Fibroblast of the aortic adventitia (primary cell): ENCODE results near the gene EPHA4. TPM values are rescaled to one million over a fixed set of nuclear protein-coding genes. Genes with fewer than 3 reads are reported as not detected.
A peak's percentile ranks its signal among the peaks of the same experiment; 100 is the strongest.

Experiments
- DNase-seq: peaks from one replicate; pipeline ENCODE4 v3.0.0-alpha.2; 2010; ENCODE audit warnings: low read depth
- H3K4me3 ChIP-seq: 2 replicates; pipeline ENCODE4 v1.5.1; 2011; ENCODE audit warnings: low read depth, mild to moderate bottlenecking, control low read depth, low read length, moderate library complexity
- CTCF ChIP-seq: IDR thresholded peaks from 2 replicates; pipeline ENCODE4 v1.5.1; 2011; ENCODE audit warnings: mild to moderate bottlenecking, low read length, control low read depth, inconsistent platforms; ENCODE audit not compliant: insufficient read depth
- total RNA-seq: library from RNA; depleted of rRNA; stranded (reverse); fragments of >200 nt; gene quantifications from 2 replicates; pipeline ENCODE4 v1.2.3, GENCODE V29; 2012; ENCODE audit warnings: low replicate concordance

Gene EPHA4
- total RNA-seq, 1 donor = 13.9 TPM

GRCh38 chr2:221463241-221463896 is 108.7 kb downstream of the EPHA4 start:
- no peak overlapping the region for H3K4me3 ChIP-seq
- DNase-seq = no peak
- TF ChIP-seq CTCF = no peak

- no peak overlapping the region for H3K4me3 ChIP-seq
- TF ChIP-seq CTCF = no peak
- DNase-seq = no peak
Measured at GRCh38 chr2:221461901-221462300, 110.2 kb downstream of the EPHA4 start.

GRCh38 chr2:221460136-221460535 is 112.0 kb downstream of the EPHA4 start:
- TF ChIP-seq CTCF = no peak
- no peak overlapping the region for H3K4me3 ChIP-seq
- DNase-seq = no peak

- TF ChIP-seq CTCF = no peak
- H3K4me3 ChIP-seq = no peak overlapping the region
- DNase-seq = no peak
Measured at GRCh38 chr2:221458578-221458977, 113.5 kb downstream of the EPHA4 start.

GRCh38 chr2:221455214-221455613 is 116.9 kb downstream of the EPHA4 start:
- no peak overlapping the region for H3K4me3 ChIP-seq
- DNase-seq = peak; percentile 14
- no peak for TF ChIP-seq CTCF

GRCh38 chr2:221454459-221455105 is 117.5 kb downstream of the EPHA4 start:
- H3K4me3 ChIP-seq = no peak overlapping the region
- no peak for DNase-seq
- no peak for TF ChIP-seq CTCF
